ENCODE results near the gene NTN5. TPM values are rescaled to one million over a fixed set of nuclear protein-coding genes. Genes with fewer than 3 reads are reported as not detected.
A peak's percentile ranks its signal among the peaks of the same experiment; 100 is the strongest.
"Not testable (repeated sequence)": the region's sequence is repeated elsewhere in the genome, so short reads cannot be mapped to it uniquely, and the experiment has no call there.

The NTN5 gene
- total RNA-seq, 2 donors from 2014 or later: 0.32 TPM; not detected in 1

GRCh38 chr19:48703316-48703715 lies 30.5 kb upstream of the NTN5 start:
- Histone ChIP-seq H3K27me3 (no peaks in the 10 kb centered on the region), H3K9ac (ENCODE audit: low read depth in 2 of 2, low read length in 2 of 2) (no peak overlapping the region), H3K27ac (no peak overlapping the region), H3K4me1 (no peaks in the 10 kb centered on the region), H3K9me3 (no peaks in the 10 kb centered on the region), H3K36me3 (no peaks in the 10 kb centered on the region), H3K4me3 (no peak overlapping the region)
- intact Hi-C loops (cut with DNase I): no loop called here
- TF ChIP-seq, protein P1, sequence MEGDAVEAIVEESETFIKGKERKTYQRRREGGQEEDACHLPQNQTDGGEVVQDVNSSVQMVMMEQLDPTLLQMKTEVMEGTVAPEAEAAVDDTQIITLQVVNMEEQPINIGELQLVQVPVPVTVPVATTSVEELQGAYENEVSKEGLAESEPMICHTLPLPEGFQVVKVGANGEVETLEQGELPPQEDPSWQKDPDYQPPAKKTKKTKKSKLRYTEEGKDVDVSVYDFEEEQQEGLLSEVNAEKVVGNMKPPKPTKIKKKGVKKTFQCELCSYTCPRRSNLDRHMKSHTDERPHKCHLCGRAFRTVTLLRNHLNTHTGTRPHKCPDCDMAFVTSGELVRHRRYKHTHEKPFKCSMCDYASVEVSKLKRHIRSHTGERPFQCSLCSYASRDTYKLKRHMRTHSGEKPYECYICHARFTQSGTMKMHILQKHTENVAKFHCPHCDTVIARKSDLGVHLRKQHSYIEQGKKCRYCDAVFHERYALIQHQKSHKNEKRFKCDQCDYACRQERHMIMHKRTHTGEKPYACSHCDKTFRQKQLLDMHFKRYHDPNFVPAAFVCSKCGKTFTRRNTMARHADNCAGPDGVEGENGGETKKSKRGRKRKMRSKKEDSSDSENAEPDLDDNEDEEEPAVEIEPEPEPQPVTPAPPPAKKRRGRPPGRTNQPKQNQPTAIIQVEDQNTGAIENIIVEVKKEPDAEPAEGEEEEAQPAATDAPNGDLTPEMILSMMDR (IDR thresholded peaks at IDR 0.05): no peak
- DNase-seq: no peak

DNA sequence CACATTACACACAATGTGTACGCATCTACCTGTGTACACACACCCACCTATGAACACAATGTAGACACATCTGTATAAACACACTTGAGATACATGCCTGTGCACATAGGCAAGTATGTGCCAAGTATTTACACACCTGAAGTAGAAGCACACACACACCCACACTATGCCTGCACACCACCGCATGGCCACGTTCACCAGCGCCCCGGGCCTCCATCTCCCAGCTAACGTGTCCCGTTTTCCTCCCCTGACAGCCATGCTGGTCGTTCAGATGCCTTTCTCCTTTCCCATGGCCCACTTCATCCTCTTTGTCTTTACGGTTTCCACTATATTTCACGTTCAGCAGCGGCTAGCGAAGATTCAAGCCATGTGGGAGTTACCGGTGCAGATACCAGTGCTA lies 29.9 kb upstream of the NTN5 start:
- Histone ChIP-seq H3K27ac (no peak overlapping the region), H3K9me3 (no peaks in the 10 kb centered on the region), H3K27me3 (no peaks in the 10 kb centered on the region), H3K4me3 (no peak overlapping the region), H3K4me1 (no peaks in the 10 kb centered on the region), H3K36me3 (no peaks in the 10 kb centered on the region), H3K9ac (ENCODE audit: low read depth in 2 of 2, low read length in 2 of 2) (no peak overlapping the region)
- no peak for DNase-seq
- TF ChIP-seq, protein P1 (IDR thresholded peaks at IDR 0.05): no peak
- intact Hi-C loops (cut with DNase I): no loop called here

DNA sequence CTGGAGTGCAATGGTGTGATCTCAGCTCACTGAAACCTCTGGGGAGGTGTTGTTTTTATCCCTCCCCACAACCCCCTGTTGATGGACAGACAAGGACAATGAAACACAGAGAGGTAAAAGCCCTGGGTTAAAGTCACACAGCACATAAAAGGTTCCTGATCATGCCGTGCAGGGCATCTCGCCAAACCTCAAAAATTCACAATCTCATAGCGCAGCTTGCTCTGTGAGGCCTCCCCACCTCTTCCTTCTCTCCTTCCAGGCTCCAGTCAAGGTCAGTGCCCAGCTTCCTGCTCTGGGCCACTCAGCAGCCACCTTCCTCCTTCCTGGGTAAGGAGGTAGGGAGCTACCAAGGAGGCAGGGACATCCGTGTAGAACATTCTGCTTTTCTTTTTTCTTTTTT lies 25.2 kb upstream of the NTN5 start:
- no peaks in the 10 kb centered on the region for H3K27me3 ChIP-seq
- H3K9ac ChIP-seq (ENCODE audit: low read depth in 2 of 2, low read length in 2 of 2): peak overlapping the region in 1 of 2 donors; percentile 28
- no peak overlapping the region for H3K4me3 ChIP-seq
- no peaks in the 10 kb centered on the region for H3K9me3 ChIP-seq
- TF ChIP-seq, protein P1 (IDR thresholded peaks at IDR 0.05): no peak
- H3K36me3 ChIP-seq: no peaks in the 10 kb centered on the region
- DNase-seq: peak; percentile 88
- peak overlapping the region; percentile 10 for H3K27ac ChIP-seq
- H3K4me1 ChIP-seq: no peaks in the 10 kb centered on the region
- intact Hi-C loops (cut with DNase I): no loop called here

- TF ChIP-seq, protein P1 (IDR thresholded peaks at IDR 0.05): no peak
- Histone ChIP-seq H3K9me3 (no peaks in the 10 kb centered on the region), H3K4me3 (peak overlapping the region; percentile 57), H3K4me1 (no peaks in the 10 kb centered on the region), H3K36me3 (no peaks in the 10 kb centered on the region), H3K27ac (peak overlapping the region; percentile 92), H3K27me3 (no peaks in the 10 kb centered on the region), H3K9ac (ENCODE audit: low read depth in 2 of 2, low read length in 2 of 2) (peak overlapping the region; percentile 88 to 96)
- DNase-seq: peak; percentile 46
- intact Hi-C loops (cut with DNase I): no loop called here
Observed at GRCh38 chr19:48696353-48697010, 23.7 kb upstream of the NTN5 start.

DNA sequence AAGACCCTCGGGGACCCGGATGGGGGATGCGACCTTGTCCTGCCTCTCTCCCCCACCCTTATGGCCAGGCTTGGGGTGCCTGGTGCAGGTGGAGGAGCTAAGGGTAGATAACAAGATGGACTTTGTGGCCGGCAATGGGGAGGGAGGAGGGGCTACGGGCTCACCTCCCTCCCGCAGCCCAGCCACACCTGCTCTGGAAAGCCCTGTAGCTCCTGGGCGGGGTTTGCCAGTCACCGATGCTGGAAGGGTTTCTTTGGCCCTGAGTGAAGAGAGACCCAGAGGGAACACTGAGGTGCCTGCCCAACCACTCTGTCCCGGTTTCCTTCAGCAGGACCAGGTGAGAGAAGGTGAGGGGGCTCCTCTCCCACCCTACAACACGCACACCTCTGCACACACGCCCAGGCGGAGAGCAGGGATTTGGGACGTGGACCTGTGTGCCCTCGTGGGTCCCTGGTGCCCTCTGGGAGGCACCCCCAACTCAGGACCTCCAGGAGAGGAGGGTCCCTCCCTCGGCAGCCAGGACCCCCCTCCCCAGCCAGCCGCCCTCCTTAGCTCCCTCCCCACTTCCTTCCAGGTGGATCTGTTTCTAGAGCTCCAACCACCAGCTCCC lies 23.0 kb upstream of the NTN5 start, which contains the start of gene FUT2:
Gene FUT2 (plus strand): TSS at position 229 of the 610 bp plus-strand sequence. CDS start 6,986 bp downstream, outside the sequence.
- H3K27me3 ChIP-seq: no peaks in the 10 kb centered on the region
- H3K4me3 ChIP-seq: peak within 1 kb of the TSS; percentile 57
- intact Hi-C loops (cut with DNase I): no loop called here
- no peaks in the 10 kb centered on the region for H3K4me1 ChIP-seq
- peak within 1 kb of the TSS; percentile 88 to 96 for H3K9ac ChIP-seq (ENCODE audit: low read depth in 2 of 2, low read length in 2 of 2)
- DNase-seq: peak; percentile 94
- peak within 1 kb of the TSS; percentile 92 for H3K27ac ChIP-seq
- TF ChIP-seq, protein P1 (IDR thresholded peaks at IDR 0.05): no peak
- H3K36me3 ChIP-seq: no peaks in the 10 kb centered on the region
- H3K9me3 ChIP-seq: no peaks in the 10 kb centered on the region

- H3K4me1 ChIP-seq; H3K4me3 ChIP-seq; H3K27me3 ChIP-seq; H3K36me3 ChIP-seq; H3K9me3 ChIP-seq; H3K9ac ChIP-seq (ENCODE audit: low read depth in 2 of 2, low read length in 2 of 2); intact Hi-C loops (cut with DNase I); DNase-seq; H3K27ac ChIP-seq: not testable (repeated sequence)
Observed at GRCh38 chr19:48693629-48694028, 20.8 kb upstream of the NTN5 start.

All from colonic mucosa (tissue), 4 donors.